Activated CD4-positive, alpha-beta T cell treated with anti-CD3 and anti-CD28 coated beads for 24 hours (primary cell): ENCODE data around the gene LRG1.

ENCODE experiments used
- DNase-seq, 2 donors: peaks; one replicate each; pipeline ENCODE4 v3.0.0-alpha.2; 2020; ENCODE audit warnings: low read depth in 2 of 2

The LRG1 gene

GRCh38 chr19:4493929-4494690 lies 45.7 kb downstream of the LRG1 start:
- no peak for DNase-seq

- no peak for DNase-seq
These were observed 46.5 kb downstream of the LRG1 start for GRCh38 chr19:4493104-4493928.

GRCh38 chr19:4492337-4493103 lies 47.3 kb downstream of the LRG1 start:
- DNase-seq: no peak

GRCh38 chr19:4491446-4491845 lies 48.4 kb downstream of the LRG1 start:
- no peak for DNase-seq

GRCh38 chr19:4488496-4488895 lies 51.3 kb downstream of the LRG1 start:
- no peak for DNase-seq

- DNase-seq: no peak
These were observed 52.3 kb downstream of the LRG1 start for GRCh38 chr19:4487572-4487971.
